HepG2 (cell line): ENCODE measurements around the gene OARD1. TPM values are rescaled to one million over a fixed set of nuclear protein-coding genes. Genes with fewer than 3 reads are reported as not detected.

Experiments used
- ATAC-seq: fragments of 200-7000 bp; cut with Tn5 transposase; 3 replicates; pipeline ENCODE4 v1.9.1; 2020; ENCODE audit warnings: mild to moderate bottlenecking, moderate library complexity
- BruUV-seq: library from RNA; stranded (reverse); fragments of 400-500 nt; replicated peaks from 2 replicates; lab custom pipeline; 2021; lab: Mats Ljungman, UMichigan
- CTCF ChIA-PET: fragments of 300-600 bp; formaldehyde crosslinking; extraction: SDS; loops from one replicate; lab custom pipeline; 2021; ENCODE audit warnings: low total read pairs, inconsistent platforms, low intra/inter-chr PET ratio; lab: Yijun Ruan, JAX
- POLR2A ChIA-PET: fragments of 350-600 bp; sonication (Branson Sonifier 250); formaldehyde crosslinking; loops from one replicate; lab custom pipeline; 2020; ENCODE audit warnings: antibody characterized with exemption, inconsistent platforms; lab: Yijun Ruan, JAX
- DNase-seq: peaks from one replicate; pipeline ENCODE4 v3.0.0-alpha.2; 2015; ENCODE audit warnings: low spot score
- FAIRE-seq: peaks from 3 replicates; lab custom pipeline; 2011; peaks lifted over from hg19 to GRCh38; lab: Jason Lieb, UNC
- H2AFZ ChIP-seq: one replicate; pipeline ENCODE4 v1.6.1; 2011; ENCODE audit warnings: low read length, inconsistent platforms
- H3K27ac ChIP-seq: fragments of 300-600 bp; 3 replicates; pipeline ENCODE4 v1.8.0; 2011; ENCODE audit warnings: mixed run types, mild to moderate bottlenecking, mixed read lengths, low read length, inconsistent platforms; ENCODE audit not compliant: insufficient read depth; ENCODE audit errors: extremely low read length
- H3K27me3 ChIP-seq, 2 experiments: fragments of 200-600 bp in 1 of 2; 2 replicates in 1 of 2; 3 replicates in 1 of 2; pipeline versions ENCODE4 v1.6.0 to v1.8.0; 2011; ENCODE audit warnings: low read length in 2 of 2, mild to moderate bottlenecking in 2 of 2, moderate library complexity in 2 of 2, inconsistent platforms in 1 of 2; ENCODE audit not compliant: insufficient read depth in 2 of 2, control insufficient read depth in 1 of 2
- H3K36me3 ChIP-seq, 2 experiments: fragments of 200-600 bp in 1 of 2; replicated peaks in 1 of 2; 2 replicates in 1 of 2; 3 replicates in 1 of 2; pipeline versions ENCODE4 v1.5.1 to v1.8.0; 2011; ENCODE audit warnings: low read length in 2 of 2, inconsistent platforms in 1 of 2; ENCODE audit not compliant: insufficient read depth in 2 of 2, control insufficient read depth in 1 of 2
- H3K4me1 ChIP-seq: 2 replicates; pipeline ENCODE4 v1.5.1; 2012; ENCODE audit warnings: low read length, inconsistent platforms; ENCODE audit not compliant: insufficient read depth
- H3K4me2 ChIP-seq: 2 replicates; pipeline ENCODE4 v1.6.0; 2011; ENCODE audit warnings: low read depth, low read length, inconsistent platforms
- H3K4me3 ChIP-seq, 3 experiments: fragments of 200-600 bp in 1 of 3; sonication (generic), shearing (Covaris generic) in 1 of 3; replicated peaks in 1 of 3; 2 replicates each; pipeline ENCODE4 v1.5.1; 2011 to 2016; ENCODE audit warnings: low read length in 3 of 3, inconsistent platforms in 2 of 3, low read depth in 2 of 3, mild to moderate bottlenecking in 2 of 3, control low read depth in 1 of 3, mixed read lengths in 1 of 3; ENCODE audit not compliant: insufficient read depth in 1 of 3
- H3K79me2 ChIP-seq: one replicate; pipeline ENCODE4 v1.6.1; 2011; ENCODE audit warnings: low read length, inconsistent platforms; ENCODE audit not compliant: insufficient read depth
- H3K9ac ChIP-seq: 2 replicates; pipeline ENCODE4 v1.6.0; 2011; ENCODE audit warnings: mild to moderate bottlenecking, low read depth, low read length, inconsistent platforms; ENCODE audit not compliant: insufficient read depth
- H3K9me3 ChIP-seq: 2 replicates; pipeline ENCODE4 v1.5.1; 2012; ENCODE audit warnings: mild to moderate bottlenecking, low read length
- H4K20me1 ChIP-seq: 2 replicates; pipeline ENCODE4 v1.6.0; 2011; ENCODE audit warnings: inconsistent platforms, mild to moderate bottlenecking, low read length, moderate library complexity; ENCODE audit not compliant: insufficient read depth
- CBFB ChIP-seq: sonication (generic); formaldehyde crosslinking; IDR thresholded peaks from 2 replicates; pipeline ENCODE4 v1.4.0; 2020; ENCODE audit warnings: missing genetic modification reagents
- CREB3 ChIP-seq: sonication (generic); formaldehyde crosslinking; IDR thresholded peaks from 2 replicates; pipeline ENCODE4 v1.5.0; 2020; ENCODE audit warnings: missing genetic modification reagents
- IRX3 ChIP-seq: sonication (generic); formaldehyde crosslinking; IDR thresholded peaks from 2 replicates; pipeline ENCODE4 v1.8.1; 2023; ENCODE audit warnings: mild to moderate bottlenecking, low read depth, missing genetic modification reagents, borderline replicate concordance
- MED13 ChIP-seq: sonication (generic); formaldehyde crosslinking; IDR thresholded peaks from 2 replicates; pipeline ENCODE4 v1.5.0; 2020; ENCODE audit warnings: missing genetic modification reagents
- NFATC3 ChIP-seq: sonication (generic); formaldehyde crosslinking; IDR thresholded peaks from 2 replicates; pipeline ENCODE4 v1.5.1; 2020; ENCODE audit warnings: mild to moderate bottlenecking, missing genetic modification reagents
- SP1 ChIP-seq, 2 experiments: fragments of 450-650 bp in 1 of 2; sonication (generic) in 1 of 2; formaldehyde crosslinking in 1 of 2; IDR thresholded peaks; 2 replicates each; pipeline versions ENCODE4 v1.4.0 to v1.6.1; 2016 to 2020; ENCODE audit warnings: missing genetic modification reagents in 1 of 2
- SP140L ChIP-seq: sonication (generic); formaldehyde crosslinking; IDR thresholded peaks from 2 replicates; pipeline ENCODE4 v1.4.0; 2020; ENCODE audit warnings: missing genetic modification reagents, borderline replicate concordance
- ZFY ChIP-seq: sonication (generic); formaldehyde crosslinking; IDR thresholded peaks from 2 replicates; pipeline ENCODE4 v1.4.0; 2020; ENCODE audit warnings: missing genetic modification reagents
- ZNF24 ChIP-seq: fragments of 450-650 bp; IDR thresholded peaks from 2 replicates; pipeline ENCODE4 v1.6.1; 2017; ENCODE audit warnings: antibody characterized with exemption, mild to moderate bottlenecking
- ZNF274 ChIP-seq: sonication (generic); formaldehyde crosslinking; IDR thresholded peaks from 2 replicates; pipeline ENCODE4 v1.5.1; 2020; ENCODE audit warnings: mild to moderate bottlenecking, missing genetic modification reagents
- ZNF33B ChIP-seq: sonication (generic); formaldehyde crosslinking; IDR thresholded peaks from 2 replicates; pipeline ENCODE4 v1.5.1; 2020; ENCODE audit warnings: mild to moderate bottlenecking, missing genetic modification reagents
- ZNF354B ChIP-seq: sonication (generic); formaldehyde crosslinking; IDR thresholded peaks from 2 replicates; pipeline ENCODE4 v1.8.0; 2022; ENCODE audit warnings: mild to moderate bottlenecking, missing genetic modification reagents
- ZNF687 ChIP-seq: sonication (generic); formaldehyde crosslinking; IDR thresholded peaks from 2 replicates; pipeline ENCODE4 v1.5.1; 2020; ENCODE audit warnings: mild to moderate bottlenecking, missing genetic modification reagents, moderate library complexity
- ZSCAN5A ChIP-seq: sonication (generic); formaldehyde crosslinking; IDR thresholded peaks from 2 replicates; pipeline ENCODE4 v1.8.0; 2022; ENCODE audit warnings: mild to moderate bottlenecking, missing genetic modification reagents, borderline replicate concordance
- ZXDC ChIP-seq: sonication (generic); formaldehyde crosslinking; IDR thresholded peaks from 2 replicates; pipeline ENCODE4 v1.5.0; 2020; ENCODE audit warnings: mild to moderate bottlenecking, missing genetic modification reagents
- WGBS: methylation state at CpG from one replicate; pipeline ENCODE4 v1.1.6; 2017; ENCODE audit warnings: low lambda C conversion rate; 5-methylcytosine and 5-hydroxymethylcytosine counted together
- in situ Hi-C: cut with HindIII; loops from 2 replicates; pipeline ENCODE4 v1.10.0; 2017; ENCODE audit warnings: low pct_unique_long_range_greater_than_20kb; ENCODE audit not compliant: extremely low pct_ligation_motif_present
- intact Hi-C: fragments of 100-400 bp; cut with micrococcal nuclease; formaldehyde crosslinking; loops from one replicate; pipeline ENCODE4 v1.10.0; 2022; ENCODE audit not compliant: unreplicated experiment
- polyA plus RNA-seq, 8 experiments: library from polyadenylated mRNA; depleted of rRNA in 3 of 8; stranded (reverse) in 7 of 8; unstranded in 1 of 8; fragments of >200 nt; fragmentation: Illumina TruSeq in 4 of 8; extraction: Trizol in 4 of 8; gene quantifications; 2 replicates each; pipeline versions ENCODE4 v1.2.1 to v1.2.3, GENCODE V29; 2011 to 2016; ENCODE audit warnings: low read depth in 4 of 8, missing spikeins in 1 of 8, mixed read lengths in 1 of 8; ENCODE audit not compliant: insufficient read depth in 1 of 8
- total RNA-seq, 5 experiments: library from RNA; depleted of rRNA; stranded (reverse); fragments of >200 nt; fragmentation: Illumina TruSeq; extraction: Trizol; gene quantifications; 2 replicates each; pipeline ENCODE4 v1.2.3, GENCODE V29; 2016; ENCODE audit warnings: low read depth in 1 of 5

The OARD1 gene
- total and polyA plus RNA-seq, 2 of the 13 experiments (the other 11 are each of a cell fraction or from before 2014, with no cell fraction given), result 18.4 to 49.0 TPM

GRCh38 chr6:41055149-41055548, 17.0 kb downstream of the OARD1 start:
- no TSS peak for BruUV-seq
- WGBS, result 42% methylated on average over 3 of the region's 3 CpGs
- FAIRE-seq (no peak), ATAC-seq (peak; percentile 81), DNase-seq (no peak)
- Histone ChIP-seq H3K4me3 (no peak overlapping the region), H3K27me3 (no peaks in the 10 kb centered on the region), H4K20me1 (no peaks in the 10 kb centered on the region), H3K36me3 (peaks cover 0 to 3% of the 10 kb centered on the region in 2 experiments; a peak in 3 of 5 replicates), H3K9ac (peak overlapping the region; percentile 6; the same call in 1 of the 2 replicates), H3K9me3 (no peaks in the 10 kb centered on the region), H2AFZ (no peak overlapping the region), H3K4me2 (peak overlapping the region; percentile 52), H3K27ac (no peak overlapping the region), H3K4me1 (peaks cover 65% of the 10 kb centered on the region), H3K79me2 (no peaks in the 10 kb centered on the region)
- intact Hi-C loops (no loop called here), in situ Hi-C loops (loop anchor here (10.0 kb wide), 1 partner anchor 530 kb away; no protein-coding TSS in a partner anchor)
- ChIA-PET CTCF (no interaction called here), POLR2A (interaction anchor here (0.7 to 5.2 kb wide), 5 partner anchors 8 to 61 kb away, joined by 3 to 59 read pairs (median 18); partner anchors contain the start of genes NFYA, OARD1, TSPO2 and UNC5CL)
- TF ChIP-seq IRX3 (CRISPR knock-in tag), result no peak
- no peak for TF ChIP-seq SP140L
- 0 out of 2 replicates have a peak, but pooled peaks have one; percentile 11 for TF ChIP-seq ZFY (CRISPR knock-in tag)
- TF ChIP-seq ZNF687, result no peak
- no peak for TF ChIP-seq MED13
- TF ChIP-seq CREB3 (CRISPR knock-in tag), result no peak
- no peak for TF ChIP-seq ZNF354B
- no peak for TF ChIP-seq CBFB (CRISPR knock-in tag)
- no peak for TF ChIP-seq ZNF274 (CRISPR knock-in tag)
- no peak for TF ChIP-seq ZNF24
- TF ChIP-seq SP1 (IDR thresholded peaks at IDR 0.05), result no peak
- TF ChIP-seq SP1 (CRISPR knock-in tag; IDR thresholded peaks at IDR 0.05), result no peak
- TF ChIP-seq NFATC3 (CRISPR knock-in tag), result no peak
- no peak for TF ChIP-seq ZXDC
- TF ChIP-seq ZSCAN5A, result no peak
- 0 out of 2 replicates have a peak, but pooled peaks have one; percentile 57 for TF ChIP-seq ZNF33B
